GM12878 (cell line): ENCODE measurements around the gene SCYGR1. TPM values are rescaled to one million over a fixed set of nuclear protein-coding genes. Genes with fewer than 3 reads are reported as not detected.

Source experiments
- ATAC-seq: fragments of 200-7000 bp; cut with Tn5 transposase; 3 replicates; pipeline ENCODE4 v1.9.1; 2020; ENCODE audit warnings: mild to moderate bottlenecking, moderate library complexity
- BruUV-seq: library from RNA; stranded (reverse); fragments of 400-500 nt; replicated peaks from 2 replicates; lab custom pipeline; 2021; lab: Mats Ljungman, UMichigan
- CTCF ChIA-PET: fragments of 300-600 bp; sonication (Branson Sonifier 250); formaldehyde crosslinking; extraction: SDS; loops from one replicate; lab custom pipeline; 2021; ENCODE audit warnings: inconsistent platforms; lab: Yijun Ruan, JAX
- POLR2A ChIA-PET: fragments of 350-600 bp; formaldehyde crosslinking; extraction: SDS; loops from one replicate; lab custom pipeline; 2021; ENCODE audit warnings: inconsistent platforms; lab: Charles Lee
- RAD21 ChIA-PET: fragments of 300-600 bp; sonication (Branson Sonifier 250); formaldehyde crosslinking; loops from one replicate; lab custom pipeline; 2023; ENCODE audit warnings: antibody characterized with exemption; ENCODE audit not compliant: unreplicated experiment; lab: Charles Lee
- SMC1A ChIA-PET: fragments of 300-600 bp; sonication (Branson Sonifier 250); formaldehyde crosslinking; loops from one replicate; lab custom pipeline; 2023; ENCODE audit not compliant: unreplicated experiment, uncharacterized antibody; lab: Charles Lee
- DNase-seq: peaks from one replicate; pipeline ENCODE4 v3.0.0-alpha.2; 2011; ENCODE audit warnings: low read depth, low spot score
- FAIRE-seq: peaks from 3 replicates; lab custom pipeline; 2011; peaks lifted over from hg19 to GRCh38; lab: Jason Lieb, UNC
- H2AFZ ChIP-seq: 2 replicates; pipeline ENCODE4 v1.6.0; 2011; ENCODE audit warnings: low read depth, low read length, control low read depth; ENCODE audit not compliant: control insufficient read depth
- H3K27ac ChIP-seq: 2 replicates; pipeline ENCODE4 v1.5.1; 2011; ENCODE audit warnings: control low read depth; ENCODE audit not compliant: control insufficient read depth, insufficient read depth
- H3K27me3 ChIP-seq, 2 experiments: replicated peaks in 1 of 2; 2 replicates each; pipeline versions ENCODE4 v1.6.0 to v1.6.1; 2011; ENCODE audit warnings: low read length in 1 of 2; ENCODE audit not compliant: control insufficient read depth in 2 of 2, insufficient read depth in 2 of 2
- H3K36me3 ChIP-seq, 2 experiments: 2 replicates each; pipeline ENCODE4 v1.5.1; 2011; ENCODE audit warnings: low read length in 1 of 2; ENCODE audit not compliant: control insufficient read depth in 2 of 2, insufficient read depth in 2 of 2
- H3K4me1 ChIP-seq: 2 replicates; pipeline ENCODE4 v1.6.1; 2011; ENCODE audit warnings: mild to moderate bottlenecking, low read length, moderate library complexity, mixed read lengths; ENCODE audit not compliant: control insufficient read depth, insufficient read depth
- H3K4me2 ChIP-seq: 2 replicates; pipeline ENCODE4 v1.6.0; 2011; ENCODE audit warnings: control low read depth; ENCODE audit not compliant: control insufficient read depth, insufficient read depth
- H3K4me3 ChIP-seq: fragments of 200-600 bp; sonication (generic); 2 replicates; pipeline ENCODE4 v1.5.1; 2016
- H3K79me2 ChIP-seq: 2 replicates; pipeline ENCODE4 v1.6.0; 2011; ENCODE audit warnings: low read length; ENCODE audit not compliant: control insufficient read depth, insufficient read depth
- H3K9ac ChIP-seq: 2 replicates; pipeline ENCODE4 v1.8.0; 2011; ENCODE audit warnings: low read length, control low read depth, mixed read lengths; ENCODE audit not compliant: control insufficient read depth, insufficient read depth
- H3K9me3 ChIP-seq: replicated peaks from 3 replicates; pipeline ENCODE4 v1.5.1; 2011; ENCODE audit warnings: mild to moderate bottlenecking, low read length; ENCODE audit not compliant: control insufficient read depth, insufficient read depth
- H4K20me1 ChIP-seq: 2 replicates; pipeline ENCODE4 v1.6.0; 2011; ENCODE audit not compliant: control insufficient read depth, insufficient read depth
- CHD2 ChIP-seq: IDR thresholded peaks from 2 replicates; pipeline ENCODE4 v1.6.1; 2011; ENCODE audit warnings: low read depth, low read length, improper control_type of control experiment, borderline replicate concordance
- FOXK2 ChIP-seq: fragments of 450-650 bp; IDR thresholded peaks from 2 replicates; pipeline ENCODE4 v1.6.1; 2017; ENCODE audit warnings: mild to moderate bottlenecking, moderate library complexity
- YBX1 ChIP-seq: fragments of 450-650 bp; IDR thresholded peaks from 2 replicates; pipeline ENCODE4 v1.6.1; 2016; ENCODE audit warnings: antibody characterized with exemption
- whole genome bisulfite sequencing: methylation state at CpG from one replicate; pipeline ENCODE4 v1.1.6; 2016; ENCODE audit warnings: low lambda C conversion rate; ENCODE audit not compliant: insufficient replicate concordance, insufficient coverage; ENCODE audit errors: missing lambda C conversion rate; 5-methylcytosine and 5-hydroxymethylcytosine counted together
- in situ Hi-C: fragments of 300-500 bp; cut with MboI; formaldehyde crosslinking; loops from 9 replicates; pipeline ENCODE4 v1.14.3; 2018; ENCODE audit warnings: mixed read lengths
- intact Hi-C: fragments of 100-400 bp; cut with micrococcal nuclease; formaldehyde crosslinking; loops from one replicate; pipeline ENCODE4 v1.14.2; 2022; ENCODE audit not compliant: unreplicated experiment
- polyA plus RNA-seq, 11 experiments: library from polyadenylated mRNA; depleted of rRNA in 4 of 11; unstranded in 6 of 11; stranded (reverse) in 5 of 11; fragments of >200 nt; fragmentation: Nextera tagmentation in 4 of 11; fragmentation: Illumina TruSeq in 1 of 11; extraction: Ambion mirVana in 4 of 11; extraction: Trizol in 1 of 11; gene quantifications; 1 replicate in 1 of 11; 2 replicates in 10 of 11; pipeline versions ENCODE4 v1.2.1 to v1.2.3, GENCODE V29; 2011 to 2016; ENCODE audit warnings: inconsistent platforms in 2 of 11, missing spikeins in 2 of 11, low read depth in 1 of 11
- total RNA-seq, 4 experiments: library from RNA; depleted of rRNA in 3 of 4; stranded (reverse); fragments of >200 nt in 3 of 4; fragmentation: Illumina TruSeq in 1 of 4; extraction: Trizol in 1 of 4; gene quantifications; 2 replicates each; pipeline versions ENCODE4 v1.2.1 to v1.2.3, GENCODE V29; 2013 to 2021
- TF ChIP-seq, protein P1 (sequence below): fragments of 450-650 bp; IDR thresholded peaks from 2 replicates; pipeline ENCODE4 v1.6.1; 2016; ENCODE audit warnings: mild to moderate bottlenecking, moderate library complexity, borderline replicate concordance

The SCYGR1 gene
- total and polyA plus RNA-seq, 10 of the 15 experiments (the other 5 are each of a cell fraction or from before 2014, with no cell fraction given) = not detected

DNA sequence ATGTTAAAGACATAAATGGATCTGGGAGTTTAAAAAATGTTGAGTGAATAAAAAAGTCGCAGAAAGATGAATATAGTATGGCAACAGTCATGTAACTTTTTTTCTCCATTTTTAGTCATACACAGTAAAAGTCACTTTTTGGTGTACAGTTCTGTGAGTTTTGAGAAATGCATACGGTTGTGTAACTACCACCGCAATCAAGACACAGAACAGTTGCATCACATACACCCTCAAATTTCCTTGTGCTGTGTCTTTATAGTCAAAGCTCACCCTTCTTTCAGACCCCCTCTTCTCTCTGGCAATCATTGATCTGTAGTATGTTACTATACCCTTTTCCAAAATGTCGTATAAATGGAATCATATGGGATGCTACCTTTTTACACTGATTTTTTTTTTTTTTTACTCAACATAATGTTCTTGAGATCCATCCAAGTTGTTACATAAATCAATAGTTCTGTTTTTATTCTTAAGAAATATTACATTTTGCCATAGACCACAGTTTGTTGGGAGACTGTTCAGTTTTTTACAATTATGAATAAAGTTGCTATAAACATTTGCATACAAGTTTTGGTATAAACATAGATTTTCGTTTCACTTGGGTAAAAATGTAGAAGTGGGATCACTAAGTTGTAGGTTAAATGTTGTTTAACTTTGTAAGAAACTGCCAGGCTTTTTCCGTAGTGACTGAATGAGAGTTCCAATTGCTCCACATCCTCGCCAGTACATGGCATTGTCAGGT, 48.9 kb upstream of the SCYGR1 start:
- 42% methylated on average over 7 of the region's 7 CpGs for WGBS
- FAIRE-seq = no peak
- Histone ChIP-seq H4K20me1 (no peaks in the 10 kb centered on the region), H3K4me3 (no peak overlapping the region), H3K79me2 (no peaks in the 10 kb centered on the region), H3K27ac (no peak overlapping the region), H3K27me3 (no peaks in the 10 kb centered on the region), H3K4me1 (no peaks in the 10 kb centered on the region), H2AFZ (no peak overlapping the region), H3K9ac (no peak overlapping the region), H3K36me3 (no peaks in the 10 kb centered on the region), H3K9me3 (peaks cover 8% of the 10 kb centered on the region; the same call in 2 of the 3 replicates), H3K4me2 (no peak overlapping the region)
- ChIA-PET SMC1A (interaction anchor here (1.5 kb wide), 1 partner anchor 20 kb away, joined by 4 read pairs; no protein-coding TSS in a partner anchor), RAD21 (no interaction called here), POLR2A (no interaction called here), CTCF (no interaction called here)
- intact Hi-C loops (no loop called here), in situ Hi-C loops (no loop called here)
- TF ChIP-seq FOXK2 (no peak), CHD2 (no peak), YBX1 (no peak)
- TF ChIP-seq, protein P1, sequence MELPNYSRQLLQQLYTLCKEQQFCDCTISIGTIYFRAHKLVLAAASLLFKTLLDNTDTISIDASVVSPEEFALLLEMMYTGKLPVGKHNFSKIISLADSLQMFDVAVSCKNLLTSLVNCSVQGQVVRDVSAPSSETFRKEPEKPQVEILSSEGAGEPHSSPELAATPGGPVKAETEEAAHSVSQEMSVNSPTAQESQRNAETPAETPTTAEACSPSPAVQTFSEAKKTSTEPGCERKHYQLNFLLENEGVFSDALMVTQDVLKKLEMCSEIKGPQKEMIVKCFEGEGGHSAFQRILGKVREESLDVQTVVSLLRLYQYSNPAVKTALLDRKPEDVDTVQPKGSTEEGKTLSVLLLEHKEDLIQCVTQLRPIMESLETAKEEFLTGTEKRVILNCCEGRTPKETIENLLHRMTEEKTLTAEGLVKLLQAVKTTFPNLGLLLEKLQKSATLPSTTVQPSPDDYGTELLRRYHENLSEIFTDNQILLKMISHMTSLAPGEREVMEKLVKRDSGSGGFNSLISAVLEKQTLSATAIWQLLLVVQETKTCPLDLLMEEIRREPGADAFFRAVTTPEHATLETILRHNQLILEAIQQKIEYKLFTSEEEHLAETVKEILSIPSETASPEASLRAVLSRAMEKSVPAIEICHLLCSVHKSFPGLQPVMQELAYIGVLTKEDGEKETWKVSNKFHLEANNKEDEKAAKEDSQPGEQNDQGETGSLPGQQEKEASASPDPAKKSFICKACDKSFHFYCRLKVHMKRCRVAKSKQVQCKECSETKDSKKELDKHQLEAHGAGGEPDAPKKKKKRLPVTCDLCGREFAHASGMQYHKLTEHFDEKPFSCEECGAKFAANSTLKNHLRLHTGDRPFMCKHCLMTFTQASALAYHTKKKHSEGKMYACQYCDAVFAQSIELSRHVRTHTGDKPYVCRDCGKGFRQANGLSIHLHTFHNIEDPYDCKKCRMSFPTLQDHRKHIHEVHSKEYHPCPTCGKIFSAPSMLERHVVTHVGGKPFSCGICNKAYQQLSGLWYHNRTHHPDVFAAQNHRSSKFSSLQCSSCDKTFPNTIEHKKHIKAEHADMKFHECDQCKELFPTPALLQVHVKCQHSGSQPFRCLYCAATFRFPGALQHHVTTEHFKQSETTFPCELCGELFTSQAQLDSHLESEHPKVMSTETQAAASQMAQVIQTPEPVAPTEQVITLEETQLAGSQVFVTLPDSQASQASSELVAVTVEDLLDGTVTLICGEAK = peak; percentile 25; the same call in 1 of the 2 replicates
- BruUV-seq = no TSS peak
- ATAC-seq = no peak
- DNase-seq = no peak
